ENCODE measurements around the gene NR1I3.

- TF ChIP-seq, protein P1, sequence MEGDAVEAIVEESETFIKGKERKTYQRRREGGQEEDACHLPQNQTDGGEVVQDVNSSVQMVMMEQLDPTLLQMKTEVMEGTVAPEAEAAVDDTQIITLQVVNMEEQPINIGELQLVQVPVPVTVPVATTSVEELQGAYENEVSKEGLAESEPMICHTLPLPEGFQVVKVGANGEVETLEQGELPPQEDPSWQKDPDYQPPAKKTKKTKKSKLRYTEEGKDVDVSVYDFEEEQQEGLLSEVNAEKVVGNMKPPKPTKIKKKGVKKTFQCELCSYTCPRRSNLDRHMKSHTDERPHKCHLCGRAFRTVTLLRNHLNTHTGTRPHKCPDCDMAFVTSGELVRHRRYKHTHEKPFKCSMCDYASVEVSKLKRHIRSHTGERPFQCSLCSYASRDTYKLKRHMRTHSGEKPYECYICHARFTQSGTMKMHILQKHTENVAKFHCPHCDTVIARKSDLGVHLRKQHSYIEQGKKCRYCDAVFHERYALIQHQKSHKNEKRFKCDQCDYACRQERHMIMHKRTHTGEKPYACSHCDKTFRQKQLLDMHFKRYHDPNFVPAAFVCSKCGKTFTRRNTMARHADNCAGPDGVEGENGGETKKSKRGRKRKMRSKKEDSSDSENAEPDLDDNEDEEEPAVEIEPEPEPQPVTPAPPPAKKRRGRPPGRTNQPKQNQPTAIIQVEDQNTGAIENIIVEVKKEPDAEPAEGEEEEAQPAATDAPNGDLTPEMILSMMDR (IDR thresholded peaks at IDR 0.05) = no peak
- no peak for TF ChIP-seq POLR2A (IDR thresholded peaks at IDR 0.05)
These were observed 23.5 kb upstream of the NR1I3 start for GRCh38 chr1:161261261-161262235.
